Lung (tissue), 12 donors: ENCODE data around the gene BTBD16. TPM values are rescaled to one million over a fixed set of nuclear protein-coding genes. Genes with fewer than 3 reads are reported as not detected.

ENCODE experiments used
- ATAC-seq: fragments of 200-7000 bp; cut with Tn5 transposase; one replicate; pipeline ENCODE4 v1.9.1; 2020; ENCODE audit warnings: moderate number of reproducible peaks; ENCODE audit not compliant: insufficient read depth, low FRiP score
- DNase-seq, 3 donors: peaks; one replicate each; pipeline ENCODE4 v3.0.0-alpha.2; 2013 to 2017
- H3K27ac ChIP-seq, 2 donors: one replicate each; pipeline ENCODE4 v1.5.1; 2013; ENCODE audit warnings: mild to moderate bottlenecking in 2 of 2, moderate library complexity in 2 of 2, control low read depth in 1 of 2, inconsistent platforms in 1 of 2, low read depth in 1 of 2, low read length in 1 of 2
- H3K27me3 ChIP-seq, 3 donors: one replicate each; pipeline ENCODE4 v1.5.1; 2013; ENCODE audit warnings: low read length in 2 of 3; ENCODE audit not compliant: control insufficient read depth in 3 of 3, insufficient read depth in 3 of 3
- H3K36me3 ChIP-seq, 4 donors: one replicate each; pipeline ENCODE4 v1.5.1; 2013; ENCODE audit warnings: low read length in 4 of 4, mild to moderate bottlenecking in 1 of 4, moderate library complexity in 1 of 4; ENCODE audit not compliant: control insufficient read depth in 4 of 4, insufficient read depth in 4 of 4
- H3K4me1 ChIP-seq, 5 donors: one replicate each; pipeline ENCODE4 v1.5.1; 2013; ENCODE audit warnings: low read length in 5 of 5, mild to moderate bottlenecking in 2 of 5, moderate library complexity in 1 of 5; ENCODE audit not compliant: control insufficient read depth in 5 of 5, insufficient read depth in 5 of 5
- H3K4me3 ChIP-seq: one replicate; pipeline ENCODE4 v1.5.1; 2013; ENCODE audit warnings: mild to moderate bottlenecking, control low read depth, moderate library complexity
- H3K9ac ChIP-seq, 2 donors: one replicate each; pipeline ENCODE4 v1.5.1; 2013; ENCODE audit warnings: low read length in 2 of 2, control low read depth in 1 of 2; ENCODE audit not compliant: insufficient read depth in 1 of 2
- H3K9me3 ChIP-seq, 4 donors: one replicate each; pipeline ENCODE4 v1.5.1; 2013; ENCODE audit warnings: low read length in 3 of 4, mild to moderate bottlenecking in 1 of 4, moderate library complexity in 1 of 4; ENCODE audit not compliant: control insufficient read depth in 4 of 4, insufficient read depth in 3 of 4
- WGBS, 2 donors: extraction: QIAGEN DNeasy Blood & Tissue Kit; methylation state at CpG; one replicate each; pipeline ENCODE4 v1.1.7; 2013; 5-methylcytosine and 5-hydroxymethylcytosine counted together
- polyA plus RNA-seq, 2 donors: library from polyadenylated mRNA; stranded (reverse); fragments of 200-250 nt; gene quantifications; one replicate each; pipeline ENCODE4 v1.2.1, GENCODE V29; 2013
- total RNA-seq, 2 donors: library from RNA; depleted of rRNA in 1 of 2; stranded (reverse); fragments of >200 nt in 1 of 2; gene quantifications; one replicate each; pipeline ENCODE4 v1.2.1, GENCODE V29; 2014 to 2021
- TF ChIP-seq, protein P1 (sequence below): IDR thresholded peaks from 2 replicates; pipeline ENCODE4 v1.5.1; 2012; ENCODE audit warnings: mild to moderate bottlenecking; ENCODE audit errors: control extremely low read depth, extremely low read depth
- donor health status: control.
- donor health status: control.
- donor health status: Bipolar disorder and iron deficiency.
- donor health status: healthy.
- donor health status: DM: yes; HTN: yes; CAD: no.

Gene BTBD16
- total and polyA plus RNA-seq, 4 donors: 0.03 to 0.73 (median 0.67) TPM; not detected in 1

GRCh38 chr10:122253605-122254004 is 17.5 kb upstream of the BTBD16 start:
- Histone ChIP-seq H3K27me3 (no peaks in the 10 kb centered on the region), H3K4me3 (no peak overlapping the region), H3K9ac (no peak overlapping the region), H3K27ac (no peak overlapping the region), H3K9me3 (no peaks in the 10 kb centered on the region), H3K4me1 (no peaks in the 10 kb centered on the region), H3K36me3 (peaks cover 0 to 53% (median 2%) of the 10 kb centered on the region in 4 donors)
- WGBS, 2 donors: 93 to 97% methylated on average over 2 of the region's 2 CpGs
- ATAC-seq (no peak), DNase-seq (no peak)
- TF ChIP-seq, protein P1, sequence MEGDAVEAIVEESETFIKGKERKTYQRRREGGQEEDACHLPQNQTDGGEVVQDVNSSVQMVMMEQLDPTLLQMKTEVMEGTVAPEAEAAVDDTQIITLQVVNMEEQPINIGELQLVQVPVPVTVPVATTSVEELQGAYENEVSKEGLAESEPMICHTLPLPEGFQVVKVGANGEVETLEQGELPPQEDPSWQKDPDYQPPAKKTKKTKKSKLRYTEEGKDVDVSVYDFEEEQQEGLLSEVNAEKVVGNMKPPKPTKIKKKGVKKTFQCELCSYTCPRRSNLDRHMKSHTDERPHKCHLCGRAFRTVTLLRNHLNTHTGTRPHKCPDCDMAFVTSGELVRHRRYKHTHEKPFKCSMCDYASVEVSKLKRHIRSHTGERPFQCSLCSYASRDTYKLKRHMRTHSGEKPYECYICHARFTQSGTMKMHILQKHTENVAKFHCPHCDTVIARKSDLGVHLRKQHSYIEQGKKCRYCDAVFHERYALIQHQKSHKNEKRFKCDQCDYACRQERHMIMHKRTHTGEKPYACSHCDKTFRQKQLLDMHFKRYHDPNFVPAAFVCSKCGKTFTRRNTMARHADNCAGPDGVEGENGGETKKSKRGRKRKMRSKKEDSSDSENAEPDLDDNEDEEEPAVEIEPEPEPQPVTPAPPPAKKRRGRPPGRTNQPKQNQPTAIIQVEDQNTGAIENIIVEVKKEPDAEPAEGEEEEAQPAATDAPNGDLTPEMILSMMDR: no peak

GRCh38 chr10:122254831-122255230 is 16.3 kb upstream of the BTBD16 start:
- 86 to 88% methylated on average over 5 of the region's 5 CpGs for WGBS, 2 donors
- ATAC-seq: no peak
- H3K27ac ChIP-seq: no peak overlapping the region

DNA sequence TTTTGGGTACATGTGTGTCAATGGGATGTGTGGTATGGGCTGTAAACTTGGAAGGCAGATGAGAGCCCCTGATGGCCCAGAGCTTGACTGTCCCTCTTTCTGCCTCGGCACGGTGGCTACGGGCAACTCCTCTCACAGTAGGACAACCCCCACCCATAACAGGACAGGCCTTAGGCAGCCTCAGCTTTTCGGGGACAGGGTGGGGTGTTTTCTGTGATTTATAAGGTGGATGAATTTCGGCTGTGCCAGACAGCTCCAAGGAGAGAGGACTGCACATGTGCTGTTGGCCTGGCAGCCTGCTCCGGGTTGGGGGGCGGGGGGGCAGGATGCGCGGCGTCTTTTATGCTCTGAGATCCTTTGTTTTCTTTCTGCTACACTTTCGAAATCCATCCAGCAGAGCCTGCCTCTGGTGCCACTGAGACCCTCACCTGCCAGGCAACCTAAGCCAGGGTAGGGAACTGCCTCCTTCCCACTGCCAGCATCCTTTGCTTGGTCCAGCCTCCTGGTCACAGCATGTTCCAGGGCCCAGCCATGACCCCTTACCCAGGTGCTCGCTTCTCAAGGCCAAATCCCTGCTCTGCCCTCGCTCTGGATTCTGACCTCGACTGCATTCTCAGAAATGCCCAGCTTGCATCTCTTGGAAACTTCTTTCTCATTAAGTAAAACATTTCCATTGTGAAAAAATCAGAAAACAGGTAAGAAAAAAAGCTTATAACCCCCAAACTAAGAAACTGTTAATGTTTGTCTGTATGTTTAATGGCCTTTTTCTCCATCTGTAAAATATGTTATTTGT is 15.4 kb upstream of the BTBD16 start:
- no peaks in the 10 kb centered on the region for H3K4me1 ChIP-seq
- H3K9me3 ChIP-seq: no peaks in the 10 kb centered on the region
- peaks cover 0 to 35% (median 2%) of the 10 kb centered on the region in 4 donors for H3K36me3 ChIP-seq
- 90 to 92% methylated on average over 14 of the region's 14 CpGs for WGBS, 2 donors
- no peak overlapping the region for H3K9ac ChIP-seq
- no peaks in the 10 kb centered on the region for H3K27me3 ChIP-seq
- no peak for ATAC-seq
- TF ChIP-seq, protein P1: no peak
- no peak for DNase-seq
- no peak overlapping the region for H3K27ac ChIP-seq
- H3K4me3 ChIP-seq: no peak overlapping the region

More at GRCh38 chr10:122254831-122255230, 16.3 kb upstream of the BTBD16 start:
- Histone ChIP-seq H3K9me3 (no peaks in the 10 kb centered on the region), H3K36me3 (peaks cover 0 to 41% (median 2%) of the 10 kb centered on the region in 4 donors), H3K9ac (no peak overlapping the region), H3K4me1 (no peaks in the 10 kb centered on the region), H3K4me3 (no peak overlapping the region), H3K27me3 (no peaks in the 10 kb centered on the region)
- DNase-seq: no peak
- TF ChIP-seq, protein P1: no peak
